PC-9 (cell line): ENCODE measurements around the gene LRRD1. TPM values are rescaled to one million over a fixed set of nuclear protein-coding genes. Genes with fewer than 3 reads are reported as not detected.
"Not testable (repeated sequence)": the region's sequence is repeated elsewhere in the genome, so short reads cannot be mapped to it uniquely, and the experiment has no call there.

Experiments
- BruUV-seq: library from RNA; stranded (reverse); fragments of 400-500 nt; replicated peaks from 2 replicates; lab custom pipeline; 2021; lab: Mats Ljungman, UMichigan
- CTCF ChIA-PET: fragments of 300-600 bp; sonication (Branson Sonifier 250); formaldehyde crosslinking; loops from one replicate; lab custom pipeline; 2022; ENCODE audit warnings: antibody characterized with exemption; lab: Charles Lee
- POLR2A ChIA-PET: fragments of 300-600 bp; sonication (Branson Sonifier 250); formaldehyde crosslinking; loops from one replicate; lab custom pipeline; 2022; ENCODE audit warnings: antibody characterized with exemption; ENCODE audit not compliant: unreplicated experiment; lab: Charles Lee
- DNase-seq, 2 experiments: peaks; one replicate each; pipeline versions ENCODE4 v3.0.0 to v3.0.0-alpha.2; 2015 to 2022; ENCODE audit warnings: mixed read lengths in 1 of 2
- H2AFZ ChIP-seq: fragments of 200-600 bp; sonication (generic); 2 replicates; pipeline ENCODE4 v1.8.1; 2017; ENCODE audit warnings: antibody characterized with exemption
- H3F3A ChIP-seq: fragments of 200-600 bp; sonication (generic); 2 replicates; pipeline ENCODE4 v1.8.1; 2017; ENCODE audit warnings: antibody characterized with exemption, mild to moderate bottlenecking, low read depth; ENCODE audit not compliant: insufficient read depth
- H3K27ac ChIP-seq: fragments of 200-600 bp; sonication (generic); 2 replicates; pipeline ENCODE4 v1.6.1; 2016; ENCODE audit warnings: mixed run types
- H3K27me3 ChIP-seq: fragments of 200-600 bp; sonication (generic); 2 replicates; pipeline ENCODE4 v1.6.1; 2016; ENCODE audit warnings: low read depth, mixed run types; ENCODE audit not compliant: insufficient read depth
- H3K36me3 ChIP-seq: fragments of 200-600 bp; sonication (generic); 2 replicates; pipeline ENCODE4 v1.6.1; 2016; ENCODE audit warnings: low read depth, mixed run types
- H3K4me1 ChIP-seq: fragments of 200-600 bp; sonication (generic); replicated peaks from 2 replicates; pipeline ENCODE4 v1.6.1; 2016; ENCODE audit warnings: mixed run types; ENCODE audit not compliant: insufficient read depth
- H3K4me2 ChIP-seq: fragments of 200-600 bp; sonication (generic); 2 replicates; pipeline ENCODE4 v1.6.1; 2017; ENCODE audit warnings: mixed run types
- H3K4me3 ChIP-seq: fragments of 200-600 bp; sonication (generic); 2 replicates; pipeline ENCODE4 v1.6.1; 2016; ENCODE audit warnings: mixed run types
- H3K79me2 ChIP-seq: fragments of 200-600 bp; sonication (generic); 2 replicates; pipeline ENCODE4 v1.6.1; 2017; ENCODE audit warnings: low read depth, mixed run types
- H3K9me2 ChIP-seq: fragments of 200-600 bp; sonication (generic); 2 replicates; pipeline ENCODE4 v1.8.1; 2017; ENCODE audit warnings: mild to moderate bottlenecking; ENCODE audit not compliant: insufficient read depth
- H3K9me3 ChIP-seq: fragments of 200-600 bp; sonication (generic); 2 replicates; pipeline ENCODE4 v1.8.1; 2016; ENCODE audit warnings: low read depth; ENCODE audit not compliant: insufficient read depth
- H4K20me1 ChIP-seq: fragments of 200-600 bp; sonication (generic); 2 replicates; pipeline ENCODE4 v1.8.1; 2017; ENCODE audit not compliant: insufficient read depth
- EZH2 ChIP-seq: fragments of 200-600 bp; sonication (generic); IDR thresholded peaks from 2 replicates; pipeline ENCODE4 v1.8.0; 2017; ENCODE audit warnings: antibody characterized with exemption, low read depth
- intact Hi-C: fragments of 100-400 bp; cut with micrococcal nuclease; formaldehyde crosslinking; loops from one replicate; pipeline ENCODE4 v1.10.0; 2022; ENCODE audit not compliant: unreplicated experiment
- total RNA-seq: library from RNA; stranded (reverse); gene quantifications from 2 replicates; pipeline ENCODE4 v1.2.3, GENCODE V29; 2021
- TF ChIP-seq, protein P1 (sequence below): fragments of 200-600 bp; sonication (generic); conservative IDR thresholded peaks from 2 replicates; pipeline ENCODE4 v1.6.1; 2017; ENCODE audit warnings: mixed run types, antibody characterized with exemption, mild to moderate bottlenecking, moderate library complexity

Gene LRRD1
- total RNA-seq, 1 experiment from 2014 or later = not detected

DNA sequence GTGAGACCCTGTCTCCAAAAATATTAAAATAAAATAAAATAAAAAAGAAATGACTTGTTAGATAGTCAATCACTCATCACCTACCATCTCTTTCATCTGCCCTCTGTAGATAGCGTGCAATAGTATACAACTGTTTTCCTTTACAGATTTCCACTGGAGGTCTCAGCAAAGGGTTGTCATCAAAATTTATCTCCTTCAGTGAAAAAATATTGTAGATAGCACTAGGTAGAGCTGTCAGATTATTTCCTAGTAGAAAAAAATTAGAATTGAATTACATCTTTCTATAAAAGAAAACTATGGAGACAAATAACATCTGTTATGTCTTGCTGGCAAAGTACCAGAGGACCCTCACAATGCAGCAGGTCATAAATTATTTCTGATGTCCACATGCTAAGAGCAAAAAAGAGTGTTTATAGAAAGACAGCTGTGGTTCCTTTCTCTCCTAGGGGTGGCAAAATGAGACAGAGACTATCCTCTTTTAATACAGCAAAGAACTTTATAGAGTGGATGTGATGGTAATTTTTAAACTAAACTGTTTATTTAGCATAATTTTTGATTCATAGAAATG, 28.4 kb downstream of the LRRD1 start:
- Histone ChIP-seq H4K20me1 (no peaks in the 10 kb centered on the region), H3K4me1 (no peaks in the 10 kb centered on the region), H3K4me2 (no peak overlapping the region), H3K79me2 (no peaks in the 10 kb centered on the region), H3K27ac (no peak overlapping the region), H3K4me3 (no peak overlapping the region), H3K36me3 (no peaks in the 10 kb centered on the region), H3K9me3 (no peaks in the 10 kb centered on the region), H3K9me2 (no peaks in the 10 kb centered on the region), H3F3A (no peaks in the 10 kb centered on the region), H2AFZ (no peak overlapping the region), H3K27me3 (no peaks in the 10 kb centered on the region)
- intact Hi-C loops = no loop called here
- DNase-seq = no peak
- no TSS peak for BruUV-seq
- ChIA-PET CTCF (no interaction called here), POLR2A (interaction anchor here (0.6 kb wide), 1 partner anchor 64 kb away, joined by 3 read pairs; no protein-coding TSS in a partner anchor)
- TF ChIP-seq EZH2 = no peak
- TF ChIP-seq, protein P1, sequence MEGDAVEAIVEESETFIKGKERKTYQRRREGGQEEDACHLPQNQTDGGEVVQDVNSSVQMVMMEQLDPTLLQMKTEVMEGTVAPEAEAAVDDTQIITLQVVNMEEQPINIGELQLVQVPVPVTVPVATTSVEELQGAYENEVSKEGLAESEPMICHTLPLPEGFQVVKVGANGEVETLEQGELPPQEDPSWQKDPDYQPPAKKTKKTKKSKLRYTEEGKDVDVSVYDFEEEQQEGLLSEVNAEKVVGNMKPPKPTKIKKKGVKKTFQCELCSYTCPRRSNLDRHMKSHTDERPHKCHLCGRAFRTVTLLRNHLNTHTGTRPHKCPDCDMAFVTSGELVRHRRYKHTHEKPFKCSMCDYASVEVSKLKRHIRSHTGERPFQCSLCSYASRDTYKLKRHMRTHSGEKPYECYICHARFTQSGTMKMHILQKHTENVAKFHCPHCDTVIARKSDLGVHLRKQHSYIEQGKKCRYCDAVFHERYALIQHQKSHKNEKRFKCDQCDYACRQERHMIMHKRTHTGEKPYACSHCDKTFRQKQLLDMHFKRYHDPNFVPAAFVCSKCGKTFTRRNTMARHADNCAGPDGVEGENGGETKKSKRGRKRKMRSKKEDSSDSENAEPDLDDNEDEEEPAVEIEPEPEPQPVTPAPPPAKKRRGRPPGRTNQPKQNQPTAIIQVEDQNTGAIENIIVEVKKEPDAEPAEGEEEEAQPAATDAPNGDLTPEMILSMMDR = no peak

DNA sequence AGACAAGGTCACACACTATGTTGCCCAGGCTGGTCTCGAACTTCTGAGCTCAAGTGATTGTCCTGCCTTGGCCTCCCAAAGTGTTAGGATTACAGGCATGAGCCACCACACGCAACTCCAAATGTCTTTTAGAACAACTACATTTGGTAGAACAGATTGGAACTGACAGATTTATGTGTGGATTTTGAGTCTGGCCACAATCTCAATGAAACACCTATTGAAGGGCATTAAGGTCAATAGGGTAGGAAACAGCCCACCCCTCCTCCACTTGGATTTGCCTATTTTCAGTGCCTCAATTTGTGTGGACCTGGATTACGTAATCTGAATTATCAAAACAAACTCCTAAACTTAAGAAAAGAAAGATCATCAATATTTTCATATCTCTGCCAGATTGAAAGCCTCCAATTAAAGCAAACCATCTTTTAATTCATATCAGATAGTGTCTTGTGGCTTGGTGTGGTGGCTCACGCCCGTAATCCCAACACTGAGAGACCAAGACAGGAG, 29.2 kb downstream of the LRRD1 start:
- Histone ChIP-seq H3K4me1 (no peaks in the 10 kb centered on the region), H3K36me3 (no peaks in the 10 kb centered on the region), H3K27ac (no peak overlapping the region), H3K9me2 (no peaks in the 10 kb centered on the region), H3K27me3 (no peaks in the 10 kb centered on the region), H3K9me3 (no peaks in the 10 kb centered on the region), H3K4me3 (no peak overlapping the region), H2AFZ (no peak overlapping the region), H3F3A (no peaks in the 10 kb centered on the region), H3K79me2 (no peaks in the 10 kb centered on the region), H3K4me2 (no peak overlapping the region), H4K20me1 (no peaks in the 10 kb centered on the region)
- no TSS peak for BruUV-seq
- ChIA-PET POLR2A (no interaction called here), CTCF (no interaction called here)
- TF ChIP-seq EZH2 = no peak
- TF ChIP-seq, protein P1 = no peak
- no peak for DNase-seq
- intact Hi-C loops = no loop called here

DNA sequence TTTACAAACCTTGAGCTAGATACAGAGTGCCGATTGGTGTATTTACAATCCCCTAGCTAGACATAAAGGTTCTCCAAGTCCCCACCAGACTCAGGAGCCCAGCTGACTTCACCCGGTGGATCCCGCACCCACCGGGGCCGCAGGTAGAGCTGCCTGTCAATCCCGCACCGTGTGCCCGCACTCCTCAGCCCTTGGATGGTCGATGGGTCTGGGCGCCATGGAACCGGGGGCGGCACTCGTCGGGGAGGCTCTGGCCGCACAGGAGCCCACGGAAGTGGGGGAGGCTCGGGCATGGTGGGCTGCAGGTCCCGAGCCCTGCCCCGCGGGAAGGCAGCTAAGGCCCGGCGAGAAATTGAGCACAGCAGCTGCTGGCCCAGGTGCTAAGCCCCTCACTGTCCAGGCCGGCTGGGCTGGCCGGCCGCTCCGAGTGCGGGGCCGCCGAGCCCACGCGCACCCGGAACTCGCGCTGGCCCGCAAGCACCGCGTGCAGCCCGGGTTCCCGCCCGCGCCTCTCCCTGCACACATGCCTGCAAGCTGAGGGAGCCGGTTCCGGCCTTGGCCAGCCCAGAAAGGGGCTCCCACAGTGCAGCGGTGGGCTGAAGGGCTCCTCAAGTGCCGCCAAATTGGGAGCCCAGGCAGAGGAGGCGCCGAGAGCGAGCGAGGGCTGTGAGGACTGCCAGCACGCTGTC, 35.6 kb downstream of the LRRD1 start:
- DNase-seq, BruUV-seq, H3K27ac ChIP-seq, POLR2A ChIA-PET, H3K4me2 ChIP-seq, H3K4me3 ChIP-seq, H4K20me1 ChIP-seq, H3K36me3 ChIP-seq, H3K9me3 ChIP-seq, H3K27me3 ChIP-seq, intact Hi-C loops, H3F3A ChIP-seq, H3K9me2 ChIP-seq, H3K79me2 ChIP-seq, H2AFZ ChIP-seq, H3K4me1 ChIP-seq: not testable (repeated sequence)
- CTCF ChIA-PET = interaction anchor here (0.7 kb wide), 1 partner anchor 243 kb away, joined by 3 read pairs; no protein-coding TSS in a partner anchor

DNA sequence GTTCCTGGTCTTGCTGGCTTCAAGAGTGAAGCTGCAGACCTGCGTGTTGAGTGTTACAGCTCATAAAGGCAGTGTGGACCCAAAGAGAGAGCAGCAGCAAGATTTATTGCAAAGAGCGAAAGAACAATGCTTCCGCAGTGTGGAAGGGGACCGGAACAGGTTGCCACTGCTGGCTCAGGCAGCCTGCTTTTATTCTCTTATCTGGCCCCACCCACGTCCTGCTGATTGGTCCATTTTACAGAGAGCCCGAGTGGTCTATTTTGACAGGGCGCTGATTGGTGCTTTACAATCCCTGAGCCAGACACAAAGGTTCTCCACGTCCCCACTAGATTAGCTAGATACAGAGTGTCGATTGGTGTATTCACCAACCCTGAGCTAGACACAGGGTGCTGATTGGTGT, 36.2 kb downstream of the LRRD1 start:
- DNase-seq, H2AFZ ChIP-seq, H4K20me1 ChIP-seq, H3F3A ChIP-seq, H3K4me1 ChIP-seq, H3K9me2 ChIP-seq, H3K27ac ChIP-seq, intact Hi-C loops, H3K9me3 ChIP-seq, H3K36me3 ChIP-seq, POLR2A ChIA-PET, H3K4me2 ChIP-seq, H3K27me3 ChIP-seq, H3K4me3 ChIP-seq, H3K79me2 ChIP-seq, CTCF ChIA-PET, BruUV-seq: not testable (repeated sequence)
